HFFc6 (cell line): ENCODE results near the gene NTMT1. TPM values are rescaled to one million over a fixed set of nuclear protein-coding genes. Genes with fewer than 3 reads are reported as not detected.

Experiments used
- DNase-seq: peaks from one replicate; pipeline ENCODE4 v3.0.0-alpha.2; 2018
- H3K27ac Mint-ChIP-seq: 2 replicates; pipeline ENCODE4 v1.8.0; 2020; ENCODE audit warnings: mild to moderate bottlenecking, mixed read lengths
- H3K27me3 Mint-ChIP-seq: 2 replicates; pipeline ENCODE4 v1.8.0; 2021; ENCODE audit warnings: mild to moderate bottlenecking, moderate library complexity, mixed read lengths; ENCODE audit not compliant: insufficient read depth
- H3K36me3 Mint-ChIP-seq: 2 replicates; pipeline ENCODE4 v1.8.0; 2021; ENCODE audit warnings: low read depth, mixed read lengths
- H3K4me1 Mint-ChIP-seq: 2 replicates; pipeline ENCODE4 v1.8.0; 2020; ENCODE audit warnings: low read depth, mixed read lengths
- H3K4me3 Mint-ChIP-seq: 2 replicates; pipeline ENCODE4 v1.8.0; 2020; ENCODE audit warnings: mild to moderate bottlenecking, moderate library complexity, mixed read lengths
- H3K9me3 Mint-ChIP-seq: 2 replicates; pipeline ENCODE4 v1.8.0; 2020; ENCODE audit warnings: mild to moderate bottlenecking, mixed read lengths
- CTCF ChIP-seq: fragments of 200-600 bp; sonication (generic); IDR thresholded peaks from 2 replicates; pipeline ENCODE4 v1.5.0; 2021; ENCODE audit warnings: antibody characterized with exemption, mild to moderate bottlenecking
- total RNA-seq, 6 experiments: library from RNA; stranded (reverse); fragmentation: NEBNext Ultra II Directional; extraction: Animal tissue kit (Norgen Biotek cat#: 25700); gene quantifications; 2 replicates in 1 of 6; 3 replicates in 5 of 6; pipeline ENCODE4 v1.2.3, GENCODE V29; 2021

NTMT1 gene
- total RNA-seq, 6 experiments from 2014 or later: 81.6 to 90.0 (median 87.7) TPM

- H3K27ac Mint-ChIP-seq: no peak overlapping the region
- no peaks in the 10 kb centered on the region; the same call in none of the 2 replicates for H3K27me3 Mint-ChIP-seq
- peaks cover 21% of the 10 kb centered on the region; the same call in 1 of the 2 replicates for H3K4me1 Mint-ChIP-seq
- no peak for TF ChIP-seq CTCF
- no peaks in the 10 kb centered on the region for H3K9me3 Mint-ChIP-seq
- no peak for DNase-seq
- no peaks in the 10 kb centered on the region; the same call in 1 of the 2 replicates for H3K36me3 Mint-ChIP-seq
- H3K4me3 Mint-ChIP-seq: no peak overlapping the region
These were observed 52.9 kb downstream of the NTMT1 start for GRCh38 chr9:129678844-129679243.

GRCh38 chr9:129679537-129679936, 53.6 kb downstream of the NTMT1 start:
- no peak overlapping the region for H3K27ac Mint-ChIP-seq
- no peak for DNase-seq
- H3K4me1 Mint-ChIP-seq: peaks cover 28% of the 10 kb centered on the region; the same call in 1 of the 2 replicates
- no peaks in the 10 kb centered on the region; the same call in none of the 2 replicates for H3K27me3 Mint-ChIP-seq
- no peaks in the 10 kb centered on the region for H3K9me3 Mint-ChIP-seq
- no peak overlapping the region for H3K4me3 Mint-ChIP-seq
- no peaks in the 10 kb centered on the region; the same call in 1 of the 2 replicates for H3K36me3 Mint-ChIP-seq
- TF ChIP-seq CTCF: no peak

GRCh38 chr9:129681924-129682323, 56.0 kb downstream of the NTMT1 start:
- H3K36me3 Mint-ChIP-seq: no peaks in the 10 kb centered on the region; the same call in 1 of the 2 replicates
- H3K4me1 Mint-ChIP-seq: peaks cover 35% of the 10 kb centered on the region

GRCh38 chr9:129682381-129682780, 56.4 kb downstream of the NTMT1 start:
- no peaks in the 10 kb centered on the region; the same call in none of the 2 replicates for H3K27me3 Mint-ChIP-seq
- no peak for TF ChIP-seq CTCF
- H3K36me3 Mint-ChIP-seq: no peaks in the 10 kb centered on the region; the same call in 1 of the 2 replicates
- peaks cover 31% of the 10 kb centered on the region for H3K4me1 Mint-ChIP-seq
- H3K4me3 Mint-ChIP-seq: no peak overlapping the region
- DNase-seq: no peak
- H3K9me3 Mint-ChIP-seq: no peaks in the 10 kb centered on the region
- H3K27ac Mint-ChIP-seq: no peak overlapping the region

More at GRCh38 chr9:129681924-129682323, 56.0 kb downstream of the NTMT1 start:
- no peak for TF ChIP-seq CTCF
- no peak overlapping the region for H3K27ac Mint-ChIP-seq
- no peak for DNase-seq
- no peak overlapping the region for H3K4me3 Mint-ChIP-seq
- no peaks in the 10 kb centered on the region for H3K9me3 Mint-ChIP-seq
- no peaks in the 10 kb centered on the region; the same call in none of the 2 replicates for H3K27me3 Mint-ChIP-seq

GRCh38 chr9:129685220-129685932, 59.4 kb downstream of the NTMT1 start:
- Mint-ChIP-seq H3K4me1 (peaks cover 25% of the 10 kb centered on the region), H3K27me3 (no peaks in the 10 kb centered on the region; the same call in 1 of the 2 replicates), H3K36me3 (no peaks in the 10 kb centered on the region), H3K4me3 (peak overlapping the region; percentile 59), H3K9me3 (no peaks in the 10 kb centered on the region), H3K27ac (peak overlapping the region; percentile 81)
- TF ChIP-seq CTCF: no peak
- peak; percentile 72 for DNase-seq

Other genes starting within 250 kb of the NTMT1 start
- under 1 TPM in 2 of 6 experiments, not detected in 4; 0.14 to 0.20 TPM for gene C9orf50, start 5.1 kb upstream of the NTMT1 start, total RNA-seq
- 10 to 100 TPM; 28.9 to 33.1 (median 30.6) TPM for gene ASB6, start 16.0 kb downstream of the NTMT1 start, total RNA-seq
- gene PRRX2, start 39.5 kb downstream of the NTMT1 start, total RNA-seq: 100 to 1,000 TPM in 4 of 6 experiments, 10 to 100 TPM in 2; 34.0 to 113 (median 102) TPM
- gene PTGES, start 126.9 kb downstream of the NTMT1 start, total RNA-seq: 10 to 100 TPM; 11.3 to 29.6 (median 26.0) TPM
- 10 to 100 TPM; 31.6 to 43.1 (median 36.1) TPM for gene TOR1B, start 177.0 kb downstream of the NTMT1 start, total RNA-seq
- gene TOR1A, start 198.0 kb downstream of the NTMT1 start, total RNA-seq: 10 to 100 TPM; 59.1 to 70.5 (median 67.1) TPM
- 10 to 100 TPM; 42.8 to 52.7 (median 48.5) TPM for gene C9orf78, start 209.1 kb downstream of the NTMT1 start, total RNA-seq
- 10 to 100 TPM; 24.1 to 35.4 (median 26.2) TPM for gene USP20, start 209.3 kb downstream of the NTMT1 start, total RNA-seq